SK-N-SH (cell line): ENCODE data around the gene DDR1.

Experiments
- CHD2 ChIP-seq: fragments of 150-350 bp; IDR thresholded peaks from 2 replicates; pipeline ENCODE4 v1.6.1; 2018; ENCODE audit warnings: low read length; ENCODE audit not compliant: partially characterized antibody
- CTCF ChIP-seq: fragments of 200-600 bp; sonication (generic); IDR thresholded peaks from 2 replicates; pipeline ENCODE4 v1.6.1; 2017; ENCODE audit warnings: antibody characterized with exemption, mild to moderate bottlenecking, moderate library complexity
- ELF1 ChIP-seq: IDR thresholded peaks from 2 replicates; pipeline ENCODE4 v1.4.0; 2012
- MAX ChIP-seq: IDR thresholded peaks from 2 replicates; pipeline ENCODE4 v1.4.0; 2012; ENCODE audit warnings: low read depth
- NFIC ChIP-seq: IDR thresholded peaks from 2 replicates; pipeline ENCODE4 v1.4.0; 2012; ENCODE audit warnings: borderline replicate concordance
- PBX3 ChIP-seq: IDR thresholded peaks from 2 replicates; pipeline ENCODE4; 2012
- REST ChIP-seq: IDR thresholded peaks from 2 replicates; pipeline ENCODE4 v1.6.1; 2012; ENCODE audit warnings: mild to moderate bottlenecking, low read depth, low read length, moderate library complexity
- TAF1 ChIP-seq: IDR thresholded peaks from 2 replicates; pipeline ENCODE4 v1.6.1; 2012; ENCODE audit warnings: low read depth, mild to moderate bottlenecking, low read length, moderate library complexity, borderline replicate concordance
- USF2 ChIP-seq: fragments of 150-350 bp; IDR thresholded peaks from 2 replicates; pipeline ENCODE4 v1.6.1; 2017; ENCODE audit warnings: antibody characterized with exemption, low read length, low read depth, borderline replicate concordance
- YY1 ChIP-seq: IDR thresholded peaks from 2 replicates; pipeline ENCODE4 v1.4.0; 2012; ENCODE audit warnings: low read depth, mild to moderate bottlenecking

GRCh38 chr6:30837432-30837831 is 46.9 kb upstream of the DDR1 start:
- TF ChIP-seq TAF1 = no peak
- TF ChIP-seq REST = no peak
- no peak for TF ChIP-seq CTCF
- no peak for TF ChIP-seq USF2
- TF ChIP-seq PBX3 = no peak
- no peak for TF ChIP-seq MAX
- no peak for TF ChIP-seq ELF1
- TF ChIP-seq CHD2 = no peak
- no peak for TF ChIP-seq YY1
- TF ChIP-seq NFIC = no peak
